K562 (cell line): ENCODE results near the gene AGPAT1. TPM values are rescaled to one million over a fixed set of nuclear protein-coding genes. Genes with fewer than 3 reads are reported as not detected.

ENCODE experiments used
- polyA plus RNA-seq, 8 experiments: library from polyadenylated mRNA; depleted of rRNA in 4 of 8; stranded (reverse) in 5 of 8; unstranded in 3 of 8; fragments of >200 nt; fragmentation: Nextera tagmentation in 2 of 8; fragmentation: Illumina TruSeq in 1 of 8; extraction: Ambion mirVana in 2 of 8; extraction: Trizol in 1 of 8; gene quantifications; 2 replicates each; pipeline versions ENCODE4 v1.2.1 to v1.2.3, GENCODE V29; 2011 to 2014; ENCODE audit warnings: inconsistent platforms in 1 of 8, missing spikeins in 1 of 8
- total RNA-seq, 7 experiments: library from RNA; depleted of rRNA in 6 of 7; stranded (reverse); fragments of >200 nt in 6 of 7; fragmentation: Illumina TruSeq in 2 of 7; extraction: Trizol in 2 of 7; gene quantifications; 2 replicates each; pipeline versions ENCODE4 v1.2.1 to v1.2.3, GENCODE V29; 2011 to 2021; ENCODE audit warnings: low replicate concordance in 1 of 7
- TF ChIP-seq, protein P1 (sequence below), 2 experiments: fragments of 450-650 bp; IDR thresholded peaks; 2 replicates each; pipeline ENCODE4 v1.6.1; 2016; ENCODE audit warnings: mild to moderate bottlenecking in 2 of 2, borderline replicate concordance in 1 of 2, low read depth in 1 of 2, moderate library complexity in 1 of 2

The AGPAT1 gene
- total and polyA plus RNA-seq, 9 of the 15 experiments (the other 6 are each of a cell fraction or from before 2014, with no cell fraction given): 37.9 to 176 (median 69.4) TPM

DNA sequence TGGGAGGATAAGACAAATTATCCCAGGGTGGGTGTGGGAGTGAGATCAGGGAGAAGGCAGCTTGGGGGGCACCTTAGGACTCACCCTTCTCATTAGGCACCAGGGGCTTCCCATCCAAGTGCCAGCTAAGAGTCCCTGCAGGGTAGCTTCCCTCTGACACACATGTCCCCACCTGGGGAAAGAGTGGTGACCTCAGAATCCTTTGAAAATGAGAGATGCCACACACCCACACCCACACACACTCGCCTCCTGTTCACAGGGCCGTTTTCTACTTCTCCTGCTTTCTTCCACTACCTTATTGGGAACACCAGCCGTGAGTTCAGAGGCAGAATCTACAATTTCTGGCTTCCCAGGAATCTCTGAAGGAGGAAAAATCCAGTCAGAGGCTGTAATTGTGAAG is 7.1 kb upstream of the AGPAT1 start (continued):
- TF ChIP-seq, protein P1, sequence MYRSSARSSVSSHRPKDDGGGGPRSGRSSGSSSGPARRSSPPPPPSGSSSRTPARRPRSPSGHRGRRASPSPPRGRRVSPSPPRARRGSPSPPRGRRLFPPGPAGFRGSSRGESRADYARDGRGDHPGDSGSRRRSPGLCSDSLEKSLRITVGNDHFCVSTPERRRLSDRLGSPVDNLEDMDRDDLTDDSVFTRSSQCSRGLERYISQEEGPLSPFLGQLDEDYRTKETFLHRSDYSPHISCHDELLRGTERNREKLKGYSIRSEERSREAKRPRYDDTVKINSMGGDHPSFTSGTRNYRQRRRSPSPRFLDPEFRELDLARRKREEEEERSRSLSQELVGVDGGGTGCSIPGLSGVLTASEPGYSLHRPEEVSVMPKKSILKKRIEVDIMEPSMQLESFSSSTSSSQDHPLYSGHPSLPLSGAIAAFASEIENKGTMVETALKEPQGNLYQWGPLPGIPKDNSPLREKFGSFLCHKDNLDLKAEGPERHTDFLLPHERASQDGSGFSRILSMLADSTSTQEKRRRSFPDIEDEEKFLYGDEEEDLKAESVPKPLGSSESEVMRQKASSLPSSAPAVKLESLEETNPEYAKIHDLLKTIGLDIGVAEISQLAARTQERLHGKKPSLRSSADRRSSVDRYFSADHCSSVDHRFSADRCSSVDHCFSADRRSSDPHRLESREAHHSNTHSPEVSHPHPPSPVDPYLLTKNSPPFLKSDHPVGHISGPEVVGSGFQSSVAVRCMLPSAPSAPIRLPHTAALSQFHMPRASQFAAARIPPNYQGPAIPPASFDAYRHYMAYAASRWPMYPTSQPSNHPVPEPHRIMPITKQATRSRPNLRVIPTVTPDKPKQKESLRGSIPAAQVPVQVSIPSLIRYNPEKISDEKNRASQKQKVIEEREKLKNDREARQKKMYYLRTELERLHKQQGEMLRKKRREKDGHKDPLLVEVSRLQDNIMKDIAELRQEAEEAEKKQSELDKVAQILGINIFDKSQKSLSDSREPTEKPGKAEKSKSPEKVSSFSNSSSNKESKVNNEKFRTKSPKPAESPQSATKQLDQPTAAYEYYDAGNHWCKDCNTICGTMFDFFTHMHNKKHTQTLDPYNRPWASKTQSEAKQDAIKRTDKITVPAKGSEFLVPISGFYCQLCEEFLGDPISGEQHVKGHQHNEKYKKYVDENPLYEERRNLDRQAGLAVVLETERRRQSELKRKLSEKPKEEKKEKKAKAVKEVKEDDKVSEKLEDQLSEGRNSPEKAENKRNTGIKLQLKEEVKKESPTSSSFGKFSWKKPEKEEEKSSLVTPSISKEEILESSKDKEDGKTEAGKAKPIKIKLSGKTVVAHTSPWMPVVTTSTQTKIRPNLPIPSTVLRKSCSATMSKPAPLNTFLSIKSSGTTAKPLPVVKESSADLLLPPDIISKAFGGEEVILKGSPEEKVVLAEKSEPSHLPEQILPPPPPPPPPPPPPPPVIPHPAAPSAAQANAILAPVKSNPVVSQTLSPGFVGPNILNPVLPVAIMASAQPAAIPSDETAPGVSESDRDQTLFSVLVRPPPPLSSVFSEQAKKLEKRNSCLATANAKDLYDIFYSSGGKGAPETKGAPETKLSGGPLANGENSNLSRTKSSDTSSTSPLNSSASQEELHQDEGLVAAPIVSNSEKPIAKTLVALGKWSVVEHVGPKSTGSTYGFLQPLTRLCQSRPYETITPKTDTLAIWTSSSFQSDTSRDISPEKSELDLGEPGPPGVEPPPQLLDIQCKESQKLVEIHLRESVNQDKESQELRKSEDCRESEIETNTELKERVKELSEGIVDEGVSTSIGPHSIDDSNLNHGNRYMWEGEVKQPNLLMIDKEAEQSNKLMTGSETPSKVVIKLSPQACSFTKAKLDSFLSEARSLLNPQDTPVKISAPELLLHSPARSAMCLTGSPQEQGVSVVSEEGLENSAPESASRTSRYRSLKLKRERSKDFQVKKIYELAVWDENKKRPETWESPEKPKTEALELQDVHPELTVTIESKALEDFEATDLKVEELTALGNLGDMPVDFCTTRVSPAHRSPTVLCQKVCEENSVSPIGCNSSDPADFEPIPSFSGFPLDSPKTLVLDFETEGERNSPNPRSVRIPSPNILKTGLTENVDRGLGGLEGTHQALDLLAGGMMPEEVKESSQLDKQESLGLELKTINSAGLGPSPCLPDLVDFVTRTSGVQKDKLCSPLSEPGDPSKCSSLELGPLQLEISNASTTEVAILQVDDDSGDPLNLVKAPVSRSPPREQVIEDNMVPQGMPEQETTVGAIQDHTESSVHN (IDR thresholded peaks at IDR 0.05; ENCODE audit: borderline replicate concordance in 1 of 2, low read depth in 1 of 2): no peak
